ENCODE measurements around the gene CYREN.
A peak's percentile ranks its signal among the peaks of the same experiment; 100 is the strongest.

Gene CYREN

DNA sequence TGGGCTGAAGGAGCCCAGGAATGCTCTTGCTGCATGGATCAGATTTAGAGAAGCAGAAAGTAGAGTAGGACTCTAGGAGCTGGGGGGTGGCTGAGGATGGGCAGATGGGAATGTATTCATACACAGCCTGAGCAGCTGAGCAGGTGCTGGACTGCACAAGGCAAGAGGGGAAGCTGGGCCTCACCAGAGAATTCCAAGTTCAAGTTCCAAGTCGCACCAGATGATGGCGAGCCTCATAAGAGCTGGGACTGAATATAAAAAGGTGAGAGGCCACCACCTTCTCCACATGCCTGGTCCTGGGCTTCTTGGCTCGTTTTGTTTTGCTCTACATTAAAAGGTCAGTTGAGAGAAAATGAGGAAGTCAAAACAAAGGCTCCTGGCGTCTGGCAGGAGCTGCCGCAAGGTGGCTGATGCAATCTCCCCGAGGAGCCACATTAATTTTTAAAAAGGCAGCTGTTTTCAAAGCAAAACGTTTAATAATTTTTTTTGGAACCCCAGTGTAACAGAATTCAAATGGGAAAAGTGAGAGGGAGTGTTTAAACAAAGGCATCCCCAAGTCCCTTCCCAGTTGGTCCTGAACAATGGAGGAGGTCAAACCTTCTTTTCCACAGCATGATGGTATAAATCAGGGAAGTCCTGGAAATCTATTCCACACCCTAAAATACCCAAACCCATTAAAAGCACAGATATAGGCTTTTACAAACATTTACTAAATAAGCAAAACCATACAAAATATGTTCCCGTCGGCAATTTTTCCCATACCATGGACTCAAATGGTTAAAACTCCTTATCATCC is 9.5 kb downstream of the CYREN start:
- DNase-seq (ENCODE audit: low spot score), result peak; percentile 32
- TF ChIP-seq, protein P1, sequence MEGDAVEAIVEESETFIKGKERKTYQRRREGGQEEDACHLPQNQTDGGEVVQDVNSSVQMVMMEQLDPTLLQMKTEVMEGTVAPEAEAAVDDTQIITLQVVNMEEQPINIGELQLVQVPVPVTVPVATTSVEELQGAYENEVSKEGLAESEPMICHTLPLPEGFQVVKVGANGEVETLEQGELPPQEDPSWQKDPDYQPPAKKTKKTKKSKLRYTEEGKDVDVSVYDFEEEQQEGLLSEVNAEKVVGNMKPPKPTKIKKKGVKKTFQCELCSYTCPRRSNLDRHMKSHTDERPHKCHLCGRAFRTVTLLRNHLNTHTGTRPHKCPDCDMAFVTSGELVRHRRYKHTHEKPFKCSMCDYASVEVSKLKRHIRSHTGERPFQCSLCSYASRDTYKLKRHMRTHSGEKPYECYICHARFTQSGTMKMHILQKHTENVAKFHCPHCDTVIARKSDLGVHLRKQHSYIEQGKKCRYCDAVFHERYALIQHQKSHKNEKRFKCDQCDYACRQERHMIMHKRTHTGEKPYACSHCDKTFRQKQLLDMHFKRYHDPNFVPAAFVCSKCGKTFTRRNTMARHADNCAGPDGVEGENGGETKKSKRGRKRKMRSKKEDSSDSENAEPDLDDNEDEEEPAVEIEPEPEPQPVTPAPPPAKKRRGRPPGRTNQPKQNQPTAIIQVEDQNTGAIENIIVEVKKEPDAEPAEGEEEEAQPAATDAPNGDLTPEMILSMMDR (IDR thresholded peaks at IDR 0.05; ENCODE audit: extremely low read depth, missing control alignments), result no peak

DNA sequence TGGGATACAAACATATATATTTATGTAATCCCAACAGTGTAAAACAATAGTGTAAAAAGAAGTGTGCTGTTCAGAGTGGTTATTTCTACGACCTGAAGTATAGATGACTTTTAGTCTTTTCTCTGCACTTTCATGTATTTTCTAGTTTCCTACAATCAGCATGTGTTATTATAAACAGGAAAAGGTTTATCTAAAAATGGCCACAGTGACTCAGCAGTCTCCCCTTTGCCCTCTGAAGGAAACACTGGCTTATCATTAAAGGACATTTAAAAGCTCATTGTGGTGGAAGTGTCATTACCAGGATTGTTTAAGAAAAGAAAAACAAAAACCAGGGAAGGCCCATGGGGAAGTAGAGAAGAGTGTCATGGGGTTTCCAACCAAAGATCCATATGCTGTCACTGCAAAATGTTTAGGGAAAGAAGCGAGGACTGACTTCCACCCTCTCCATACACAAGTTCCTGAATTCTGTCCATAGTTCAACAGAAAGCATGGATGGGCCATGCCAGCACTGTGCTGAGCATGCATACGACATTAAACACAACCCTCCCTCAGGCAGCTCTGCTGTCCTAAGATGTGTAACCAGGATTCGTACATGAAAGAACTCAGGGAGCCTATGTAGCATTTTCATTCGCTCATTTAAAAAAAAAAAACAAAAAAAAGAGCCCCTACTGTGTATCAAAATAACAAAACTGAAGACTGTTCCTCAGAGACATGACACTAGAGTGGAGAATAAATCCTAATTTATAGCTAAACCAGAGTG is 10.2 kb downstream of the CYREN start:
- TF ChIP-seq, protein P1 (IDR thresholded peaks at IDR 0.05; ENCODE audit: extremely low read depth, missing control alignments), result no peak
- peak; percentile 19 for DNase-seq (ENCODE audit: low spot score)

DNA sequence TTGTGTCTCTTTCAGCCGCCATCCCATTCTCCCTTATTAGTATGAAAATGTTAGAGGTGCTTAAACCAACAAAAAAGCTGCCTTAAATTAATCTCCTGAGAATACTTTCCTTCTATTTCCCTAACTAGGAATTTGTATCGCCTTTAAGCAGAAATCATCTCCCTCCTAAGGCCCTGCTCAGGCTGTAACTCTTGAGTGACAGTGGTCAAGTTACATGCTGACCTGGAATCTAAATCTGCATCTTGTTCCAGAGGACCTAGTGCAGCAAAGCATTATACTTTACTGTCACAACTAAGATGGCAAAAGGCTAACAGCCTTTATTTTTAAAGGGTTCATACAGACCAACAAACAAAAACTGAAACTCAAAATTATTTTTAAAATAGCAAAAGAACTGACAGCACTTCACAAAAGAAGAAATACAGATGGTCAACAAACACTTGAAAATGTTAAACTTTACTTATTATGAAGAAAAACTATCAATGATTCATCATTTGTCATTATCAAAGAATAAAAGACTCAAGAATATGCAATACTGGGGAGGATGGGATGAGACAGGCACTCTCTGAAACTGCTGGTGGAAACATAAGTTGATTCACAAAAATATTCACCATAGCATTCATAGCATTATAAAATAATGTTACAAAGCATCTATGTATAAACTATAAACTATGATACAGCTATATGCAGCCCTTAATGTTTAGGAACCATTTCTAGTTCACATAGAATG is 11.0 kb downstream of the CYREN start:
- no peak for DNase-seq (ENCODE audit: low spot score)
- TF ChIP-seq, protein P1 (IDR thresholded peaks at IDR 0.05; ENCODE audit: extremely low read depth, missing control alignments), result no peak

DNA sequence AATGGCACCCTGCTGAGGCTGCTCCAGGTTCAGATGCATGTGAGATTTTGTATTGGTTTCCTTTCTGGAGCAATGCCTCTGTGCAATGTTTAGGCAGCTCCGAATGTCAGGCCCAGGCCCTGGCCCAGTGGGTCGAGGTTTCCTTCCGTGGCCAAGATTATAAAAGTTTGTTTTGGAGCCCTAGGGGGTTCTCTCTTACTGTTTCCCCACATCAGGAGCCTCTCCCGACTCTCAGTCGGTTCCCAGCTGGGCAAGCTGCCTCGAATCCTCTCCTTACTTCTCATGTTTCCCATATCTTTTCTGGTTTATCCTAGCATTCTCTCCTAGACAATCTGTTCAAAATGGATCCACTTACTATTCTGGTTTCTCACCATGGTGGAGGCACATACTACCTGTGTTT is 11.6 kb downstream of the CYREN start:
- TF ChIP-seq, protein P1 (IDR thresholded peaks at IDR 0.05; ENCODE audit: extremely low read depth, missing control alignments), result no peak
- no peak for DNase-seq (ENCODE audit: low spot score)

DNA sequence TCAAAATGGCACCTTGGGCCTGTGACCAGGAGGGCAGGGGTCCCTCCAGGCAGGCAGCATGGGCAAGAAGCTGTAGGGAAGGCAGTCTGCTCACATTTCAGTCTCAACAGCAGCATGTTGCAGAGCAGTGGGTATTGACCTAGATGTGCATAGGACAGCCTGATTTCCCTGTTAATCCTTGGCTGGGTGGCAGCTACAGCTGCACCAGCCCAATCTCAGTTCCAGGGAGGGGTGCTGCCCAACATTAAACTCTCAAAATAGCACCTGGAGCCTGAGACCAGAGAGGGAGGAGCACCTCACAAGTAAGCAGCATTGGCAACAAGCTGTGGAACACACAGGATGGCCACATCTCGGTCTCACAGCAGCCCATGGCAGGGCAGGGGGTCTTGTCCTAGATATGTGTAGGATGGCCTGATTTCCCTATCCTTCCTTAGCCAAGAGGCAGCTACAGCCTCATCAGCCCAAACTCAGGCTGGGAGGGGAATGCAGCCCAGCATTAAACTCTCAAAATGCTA is 12.3 kb downstream of the CYREN start:
- TF ChIP-seq, protein P1 (IDR thresholded peaks at IDR 0.05; ENCODE audit: extremely low read depth, missing control alignments), result no peak
- DNase-seq (ENCODE audit: low spot score), result no peak

DNA sequence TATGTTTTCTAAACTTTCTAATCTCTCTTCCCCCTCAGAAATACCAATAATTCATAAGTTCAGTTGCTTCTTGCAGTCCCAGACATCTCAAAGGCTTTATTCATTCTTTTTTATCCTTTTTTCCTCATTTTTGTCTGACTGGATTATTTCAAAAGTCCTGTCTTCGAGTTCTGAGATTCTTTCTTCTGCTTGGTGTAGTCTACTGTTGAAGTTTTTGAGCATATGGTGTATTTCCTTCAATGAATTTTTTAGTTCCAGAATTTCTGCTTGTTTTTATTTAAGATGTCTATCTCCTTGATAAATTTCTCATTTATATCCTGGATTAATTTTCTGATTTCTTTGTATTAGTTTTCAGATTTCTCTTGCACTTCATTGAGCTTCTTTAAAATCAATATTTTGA is 14.2 kb downstream of the CYREN start:
- no peak for DNase-seq (ENCODE audit: low spot score)
- TF ChIP-seq, protein P1 (IDR thresholded peaks at IDR 0.05; ENCODE audit: extremely low read depth, missing control alignments), result no peak

All from GM20000 (cell line).